ENCODE results near the gene RTN4R.

DNA sequence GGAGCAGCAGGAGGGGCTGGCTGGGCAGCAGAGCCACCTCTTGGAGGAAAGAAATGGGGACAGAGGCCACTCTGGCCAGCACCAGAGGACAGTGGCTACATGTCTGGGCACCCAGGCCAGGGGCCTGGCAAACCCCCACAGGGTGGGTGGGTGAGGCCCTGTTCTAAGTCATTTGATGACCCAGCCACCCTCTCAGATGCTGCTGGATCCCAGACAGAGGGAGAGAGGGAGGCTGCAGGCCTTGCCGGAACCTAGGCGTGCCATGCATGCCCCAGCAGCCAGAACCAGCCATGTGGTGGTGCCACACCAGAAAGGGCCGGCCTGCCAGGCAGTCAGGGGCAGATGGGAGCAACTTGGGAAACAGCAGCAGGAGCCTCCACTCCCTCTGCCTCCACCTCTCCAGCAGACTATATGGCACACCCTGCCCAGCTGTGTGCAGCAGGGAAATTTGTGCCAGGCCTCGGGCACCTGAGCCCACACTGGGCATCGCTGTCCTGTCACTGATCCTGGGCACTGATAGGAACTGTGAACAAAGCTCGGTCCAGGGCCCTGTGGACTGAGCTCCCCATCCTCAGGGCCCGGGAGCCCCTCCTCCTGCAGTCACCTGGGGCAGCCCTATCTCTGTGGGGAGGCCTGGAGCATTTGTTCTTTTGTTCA lies 45.2 kb downstream of the RTN4R start:
- TF ChIP-seq, protein P1, sequence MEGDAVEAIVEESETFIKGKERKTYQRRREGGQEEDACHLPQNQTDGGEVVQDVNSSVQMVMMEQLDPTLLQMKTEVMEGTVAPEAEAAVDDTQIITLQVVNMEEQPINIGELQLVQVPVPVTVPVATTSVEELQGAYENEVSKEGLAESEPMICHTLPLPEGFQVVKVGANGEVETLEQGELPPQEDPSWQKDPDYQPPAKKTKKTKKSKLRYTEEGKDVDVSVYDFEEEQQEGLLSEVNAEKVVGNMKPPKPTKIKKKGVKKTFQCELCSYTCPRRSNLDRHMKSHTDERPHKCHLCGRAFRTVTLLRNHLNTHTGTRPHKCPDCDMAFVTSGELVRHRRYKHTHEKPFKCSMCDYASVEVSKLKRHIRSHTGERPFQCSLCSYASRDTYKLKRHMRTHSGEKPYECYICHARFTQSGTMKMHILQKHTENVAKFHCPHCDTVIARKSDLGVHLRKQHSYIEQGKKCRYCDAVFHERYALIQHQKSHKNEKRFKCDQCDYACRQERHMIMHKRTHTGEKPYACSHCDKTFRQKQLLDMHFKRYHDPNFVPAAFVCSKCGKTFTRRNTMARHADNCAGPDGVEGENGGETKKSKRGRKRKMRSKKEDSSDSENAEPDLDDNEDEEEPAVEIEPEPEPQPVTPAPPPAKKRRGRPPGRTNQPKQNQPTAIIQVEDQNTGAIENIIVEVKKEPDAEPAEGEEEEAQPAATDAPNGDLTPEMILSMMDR (IDR thresholded peaks at IDR 0.05; ENCODE audit: borderline replicate concordance, extremely low read depth, low read length, poor library complexity, severe bottlenecking), result no peak
- TF ChIP-seq EZH2 (IDR thresholded peaks at IDR 0.05; ENCODE audit: borderline replicate concordance, low read depth, low read length, severe bottlenecking), result no peak

All from DND-41 (cell line).